Keratinocyte (primary cell): ENCODE results near the gene SNX13. TPM values are rescaled to one million over a fixed set of nuclear protein-coding genes. Genes with fewer than 3 reads are reported as not detected.

Experiments
- DNase-seq: peaks from one replicate; pipeline ENCODE4 v3.0.0-alpha.2; 2011; ENCODE audit warnings: low read depth, missing footprints, low spot score
- FAIRE-seq: peaks from 2 replicates; lab custom pipeline; 2011; peaks lifted over from hg19 to GRCh38; lab: Jason Lieb, UNC
- H2AFZ ChIP-seq: 2 replicates; pipeline ENCODE4 v1.6.0; 2012; ENCODE audit warnings: low read length, control low read depth, inconsistent platforms; ENCODE audit not compliant: control insufficient read depth
- H3K27ac ChIP-seq: 2 replicates; pipeline ENCODE4 v1.5.1; 2011; ENCODE audit warnings: low read length; ENCODE audit not compliant: control insufficient read depth, insufficient read depth
- H3K27me3 ChIP-seq: 3 replicates; pipeline ENCODE4 v1.6.0; 2011; ENCODE audit warnings: low read length; ENCODE audit not compliant: control insufficient read depth, insufficient read depth; ENCODE audit errors: extremely low read depth
- H3K36me3 ChIP-seq, 2 experiments: 2 replicates in 1 of 2; 3 replicates in 1 of 2; pipeline ENCODE4 v1.5.1; 2011; ENCODE audit warnings: low read length in 2 of 2, mild to moderate bottlenecking in 1 of 2; ENCODE audit not compliant: control insufficient read depth in 2 of 2, insufficient read depth in 2 of 2; ENCODE audit errors: extremely low read depth in 1 of 2
- H3K4me1 ChIP-seq: 3 replicates; pipeline ENCODE4 v1.5.1; 2011; ENCODE audit warnings: low read length; ENCODE audit not compliant: control insufficient read depth, insufficient read depth; ENCODE audit errors: extremely low read depth
- H3K4me2 ChIP-seq: 3 replicates; pipeline ENCODE4 v1.6.0; 2011; ENCODE audit warnings: low read depth, low read length; ENCODE audit not compliant: control insufficient read depth, insufficient read depth; ENCODE audit errors: extremely low read depth
- H3K4me3 ChIP-seq, 3 experiments: fragments of 200-600 bp in 1 of 3; sonication (generic) in 1 of 3; 2 replicates in 2 of 3; 3 replicates in 1 of 3; pipeline ENCODE4 v1.5.1; 2011 to 2016; ENCODE audit warnings: low read length in 3 of 3, mild to moderate bottlenecking in 3 of 3, control low read depth in 2 of 3, inconsistent platforms in 1 of 3, low read depth in 1 of 3, mixed read lengths in 1 of 3, mixed run types in 1 of 3, moderate library complexity in 1 of 3; ENCODE audit not compliant: control insufficient read depth in 2 of 3, insufficient read depth in 2 of 3; ENCODE audit errors: extremely low read depth in 1 of 3
- H3K79me2 ChIP-seq: 2 replicates; pipeline ENCODE4 v1.6.0; 2012; ENCODE audit warnings: low read length; ENCODE audit not compliant: control insufficient read depth, insufficient read depth
- H3K9ac ChIP-seq: 3 replicates; pipeline ENCODE4 v1.6.0; 2011; ENCODE audit warnings: low read length; ENCODE audit not compliant: control insufficient read depth, insufficient read depth; ENCODE audit errors: extremely low read depth
- H3K9me1 ChIP-seq: 3 replicates; pipeline ENCODE4 v1.6.0; 2011; ENCODE audit warnings: low read length; ENCODE audit not compliant: control insufficient read depth, insufficient read depth; ENCODE audit errors: extremely low read depth
- H3K9me3 ChIP-seq: 2 replicates; pipeline ENCODE4 v1.5.1; 2012; ENCODE audit warnings: low read depth, low read length; ENCODE audit not compliant: control insufficient read depth
- H4K20me1 ChIP-seq: 3 replicates; pipeline ENCODE4 v1.6.0; 2011; ENCODE audit warnings: low read length; ENCODE audit not compliant: control insufficient read depth, insufficient read depth; ENCODE audit errors: extremely low read depth
- CTCF ChIP-seq, 3 experiments: IDR thresholded peaks in 1 of 3; conservative IDR thresholded peaks in 1 of 3; optimal IDR thresholded peaks in 1 of 3; 2 replicates in 2 of 3; 3 replicates in 1 of 3; pipeline versions ENCODE3 to v1.5.1; 2011; ENCODE audit warnings: low read length in 3 of 3, mild to moderate bottlenecking in 3 of 3, moderate library complexity in 2 of 3, control low read depth in 1 of 3, inconsistent platforms in 1 of 3; ENCODE audit not compliant: insufficient read depth in 2 of 3; ENCODE audit errors: extremely low read depth in 1 of 3
- EZH2 ChIP-seq: IDR thresholded peaks from one replicate; pipeline ENCODE4 v1.6.1; 2012; ENCODE audit warnings: inconsistent platforms, mild to moderate bottlenecking, low read length, moderate library complexity
- dilution Hi-C: fragments of 300-500 bp; cut with MboI; formaldehyde crosslinking; loops from one replicate; pipeline ENCODE4 v1.7.0; 2020; ENCODE audit warnings: low sequenced_read_pairs; ENCODE audit not compliant: extremely low pct_ligation_motif_present
- polyA plus RNA-seq, 5 experiments: library from polyadenylated mRNA; depleted of rRNA in 3 of 5; stranded (reverse) in 3 of 5; stranded (forward) in 1 of 5; unstranded in 1 of 5; fragments of >200 nt; gene quantifications; 1 replicate in 1 of 5; 2 replicates in 3 of 5; 3 replicates in 1 of 5; pipeline versions ENCODE4 v1.2.1 to v1.2.3, GENCODE V29; 2011 to 2012; ENCODE audit warnings: missing spikeins in 2 of 5, low read depth in 1 of 5, low replicate concordance in 1 of 5

SNX13 gene
- polyA plus RNA-seq, 1 donor (not counting 4 experiments of a cell fraction or from before 2014, with no cell fraction given) = 22.6 TPM

- H3K9me3 ChIP-seq = no peaks in the 10 kb centered on the region
- TF ChIP-seq EZH2 = no peak
- no peak for TF ChIP-seq CTCF (optimal IDR thresholded peaks at IDR 0.05 in 1 of 3, IDR thresholded peaks at IDR 0.05 in 1 of 3, conservative IDR thresholded peaks at IDR 0.05 in 1 of 3; ENCODE audit: extremely low read depth in 1 of 3, insufficient read depth in 2 of 3, low read length in 3 of 3)
- no peak overlapping the region for H3K4me3 ChIP-seq
- H3K36me3 ChIP-seq = no peaks in the 10 kb centered on the region
- no peaks in the 10 kb centered on the region for H3K79me2 ChIP-seq
- H4K20me1 ChIP-seq = no peaks in the 10 kb centered on the region
- H3K9ac ChIP-seq = no peak overlapping the region
- H3K4me1 ChIP-seq = peaks cover 3% of the 10 kb centered on the region
- H2AFZ ChIP-seq = no peak overlapping the region
- dilution Hi-C loops = no loop called here
- DNase-seq (no peak), FAIRE-seq (no peak)
- no peaks in the 10 kb centered on the region for H3K27me3 ChIP-seq
- no peak overlapping the region for H3K27ac ChIP-seq
- no peaks in the 10 kb centered on the region for H3K9me1 ChIP-seq
- H3K4me2 ChIP-seq = no peak overlapping the region
Measured at GRCh38 chr7:17946591-17946990, 6.3 kb upstream of the SNX13 start.

- dilution Hi-C loops = no loop called here
- H3K27me3 ChIP-seq = no peaks in the 10 kb centered on the region
- no peak overlapping the region for H3K4me3 ChIP-seq
- H3K27ac ChIP-seq = no peak overlapping the region
- no peak overlapping the region for H3K9ac ChIP-seq
- FAIRE-seq (no peak), DNase-seq (no peak)
- H2AFZ ChIP-seq = no peak overlapping the region
- H3K9me3 ChIP-seq = no peaks in the 10 kb centered on the region
- no peaks in the 10 kb centered on the region for H3K9me1 ChIP-seq
- H3K4me2 ChIP-seq = no peak overlapping the region
- TF ChIP-seq CTCF (optimal IDR thresholded peaks at IDR 0.05 in 1 of 3, IDR thresholded peaks at IDR 0.05 in 1 of 3, conservative IDR thresholded peaks at IDR 0.05 in 1 of 3; ENCODE audit: extremely low read depth in 1 of 3, insufficient read depth in 2 of 3, low read length in 3 of 3) = peak in 1 of 3 experiments; percentile 25
- no peak for TF ChIP-seq EZH2
- H4K20me1 ChIP-seq = no peaks in the 10 kb centered on the region
- H3K79me2 ChIP-seq = peaks cover 5% of the 10 kb centered on the region
- peaks cover 7% of the 10 kb centered on the region for H3K4me1 ChIP-seq
- H3K36me3 ChIP-seq = no peaks in the 10 kb centered on the region
Measured at GRCh38 chr7:17944720-17945119, 4.4 kb upstream of the SNX13 start.
